ENCODE results near the gene TRAK1.

The TRAK1 gene

DNA sequence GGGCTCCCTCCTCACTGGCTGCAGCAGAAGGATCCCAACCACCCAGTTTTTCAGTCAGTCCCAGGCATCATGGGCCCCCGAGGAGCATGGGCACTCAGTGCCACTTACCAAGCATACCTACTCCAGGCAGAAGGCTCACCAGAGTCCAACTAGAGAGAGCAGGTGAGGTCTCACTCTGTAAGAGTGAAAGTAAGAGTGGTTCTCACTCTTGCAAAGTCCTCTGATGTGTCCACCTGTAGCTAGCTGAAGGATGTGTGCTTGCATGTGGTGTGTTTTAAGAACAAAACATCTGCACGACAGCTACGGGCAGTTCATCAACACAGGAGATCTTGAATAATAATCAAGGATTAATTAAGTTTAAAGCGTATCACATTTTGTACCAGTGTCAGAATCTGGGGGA, 125.1 kb downstream of the TRAK1 start:
- DNase-seq: no peak

GRCh38 chr3:42216931-42217333, 125.8 kb downstream of the TRAK1 start:
- DNase-seq: no peak

DNA sequence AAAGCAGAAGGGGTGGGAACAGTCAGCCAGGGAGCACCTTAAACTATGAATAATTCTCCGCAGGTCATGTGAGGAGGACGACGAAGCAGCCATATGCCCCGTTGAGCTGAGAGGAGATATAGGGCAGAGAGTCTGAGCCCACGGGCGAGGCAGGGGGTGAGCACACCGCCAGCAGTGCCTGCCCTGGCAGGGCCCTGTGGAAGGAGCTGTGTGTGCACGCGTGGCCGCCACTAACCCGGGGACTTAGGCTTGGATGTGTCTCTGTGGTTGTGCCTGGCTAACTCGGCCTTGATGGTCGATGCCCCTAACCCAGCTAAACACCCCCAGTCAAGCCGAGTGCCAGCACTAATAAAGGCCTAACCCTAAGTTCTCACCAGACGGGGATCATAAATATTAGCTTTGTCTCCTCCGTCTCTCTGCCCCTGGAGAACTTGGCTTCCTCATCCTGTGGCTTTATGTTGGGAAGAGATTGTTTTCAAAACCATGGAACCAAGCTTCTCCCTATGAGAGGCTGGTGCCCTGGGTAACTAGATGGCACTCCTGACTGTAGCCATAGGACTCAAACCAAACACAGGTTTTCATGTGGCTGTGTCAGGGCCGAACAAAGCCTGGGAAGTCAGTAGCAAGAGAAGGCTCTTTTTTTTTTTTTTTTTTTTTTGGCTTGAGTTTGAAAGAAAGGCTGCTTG, 129.4 kb downstream of the TRAK1 start:
- no peak for DNase-seq

- no peak for DNase-seq
Observed at GRCh38 chr3:42222942-42223693, 132.0 kb downstream of the TRAK1 start.

- no peak for DNase-seq
Observed at GRCh38 chr3:42224178-42224577, 133.0 kb downstream of the TRAK1 start.

DNA sequence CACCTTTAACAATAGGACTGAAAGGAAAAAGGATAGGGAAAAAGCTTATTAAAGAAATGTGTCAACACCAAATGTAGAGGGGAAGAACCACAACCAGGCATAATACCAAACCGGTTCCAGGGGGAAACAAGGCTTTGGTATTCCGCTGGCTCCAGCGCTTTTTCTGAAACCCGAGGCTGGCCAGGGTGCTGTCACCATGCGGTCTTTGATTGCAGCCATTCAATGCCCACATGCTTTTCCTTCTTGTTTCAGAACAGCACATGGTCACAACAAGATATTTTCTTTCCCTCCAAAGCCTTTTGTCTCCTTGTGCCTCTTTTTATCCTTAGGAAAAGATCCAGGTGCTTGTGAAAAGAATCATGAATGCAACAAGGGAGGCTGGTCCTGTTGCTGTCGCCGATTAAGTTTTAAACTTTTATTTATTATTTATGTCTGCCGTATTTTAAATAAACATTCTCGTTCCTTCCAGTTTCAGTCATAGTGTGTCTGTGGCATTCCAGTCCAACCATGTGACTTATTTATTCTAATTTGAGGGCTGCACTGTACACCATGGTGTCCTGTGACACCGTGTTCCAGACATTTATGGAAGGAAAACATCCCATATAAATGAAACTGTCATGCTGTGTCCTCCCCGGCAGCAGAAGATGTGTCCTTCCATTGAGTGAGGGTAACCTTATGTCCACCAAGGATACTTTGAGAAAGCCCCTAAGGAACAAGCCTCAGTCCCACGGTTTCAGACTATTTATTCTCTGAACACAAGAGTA, 133.7 kb downstream of the TRAK1 start:
- no peak for DNase-seq

DNA sequence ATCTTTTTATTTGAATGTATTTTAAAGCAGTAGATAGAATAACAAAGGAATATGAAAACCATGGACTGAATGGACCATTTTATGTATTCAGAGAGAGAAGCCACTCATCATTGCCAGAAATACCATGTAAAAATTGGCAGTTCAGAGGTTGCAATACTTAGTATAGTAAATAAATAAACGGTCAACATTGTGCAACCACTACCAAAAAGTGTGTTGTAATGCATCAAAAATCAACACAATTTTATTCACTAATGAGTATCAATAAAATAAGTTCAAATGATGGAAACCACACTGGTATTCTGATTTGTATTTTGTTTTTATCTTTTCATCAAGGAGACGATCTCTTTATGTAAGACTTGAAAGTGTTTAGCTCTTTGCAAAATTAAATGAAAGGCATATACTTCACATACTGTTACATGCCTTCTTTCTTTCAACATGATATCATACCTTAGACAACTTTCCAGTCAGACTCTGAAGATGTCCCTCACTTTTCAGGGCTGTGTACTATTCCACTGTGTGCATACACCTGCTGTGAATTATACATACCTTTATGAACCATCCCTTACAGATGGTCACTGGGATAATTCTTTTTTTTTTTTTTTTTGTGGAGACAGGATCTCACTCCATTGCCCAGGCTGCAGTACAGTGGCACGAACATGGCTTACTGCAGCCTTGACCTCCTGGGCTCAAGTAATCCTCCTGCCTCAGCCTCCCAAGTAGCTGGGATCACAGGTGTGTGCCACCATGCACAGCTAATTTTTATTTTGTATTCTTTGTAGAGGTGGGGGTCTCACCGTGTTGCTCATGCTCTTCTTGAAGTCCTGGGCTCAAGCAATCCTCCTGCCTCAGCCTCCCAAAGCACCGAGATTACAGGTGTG, 134.6 kb downstream of the TRAK1 start:
- no peak for DNase-seq

- DNase-seq: no peak
Observed at GRCh38 chr3:42226470-42227425, 135.6 kb downstream of the TRAK1 start.

GRCh38 chr3:42228796-42229195, 137.6 kb downstream of the TRAK1 start:
- no peak for DNase-seq

GRCh38 chr3:42229266-42229941, 138.2 kb downstream of the TRAK1 start:
- DNase-seq: no peak

DNA sequence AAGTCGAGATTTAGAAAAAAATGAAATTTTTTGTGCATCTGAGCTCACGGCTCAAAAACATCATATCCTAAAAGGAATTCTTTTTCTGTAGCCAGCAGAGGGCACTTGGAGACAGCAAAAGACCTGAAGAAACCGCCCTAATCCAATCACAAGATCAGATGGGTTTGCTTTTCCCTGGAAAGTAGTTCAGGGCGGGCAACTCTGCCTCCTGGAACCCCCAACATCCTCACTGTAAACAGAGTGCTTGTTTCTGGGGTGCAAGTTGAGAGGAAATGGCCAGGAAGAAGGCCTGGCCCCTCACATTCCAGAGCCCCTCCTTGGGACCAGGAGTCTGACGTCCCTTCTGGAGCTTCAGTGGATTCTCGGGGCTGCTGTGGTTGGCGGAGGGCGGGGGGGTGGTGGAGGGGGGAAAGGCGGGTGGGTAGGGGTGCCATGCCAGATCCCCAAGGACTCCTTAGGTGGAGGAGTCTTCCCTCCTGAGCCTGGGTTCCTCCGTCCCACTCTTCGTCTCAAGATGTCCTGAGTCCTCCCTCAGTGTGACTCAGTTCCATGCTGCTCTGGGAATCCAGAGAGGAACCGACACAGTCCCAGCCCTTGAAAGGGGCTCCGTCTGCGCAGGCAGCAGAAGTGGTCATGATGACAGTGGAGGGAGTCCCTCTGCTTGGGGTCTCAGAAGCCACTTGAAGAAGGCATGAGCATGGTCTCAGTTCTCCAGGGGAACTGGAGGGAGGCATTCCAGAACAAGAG, 139.0 kb downstream of the TRAK1 start:
- DNase-seq: peak; percentile 24

DNA sequence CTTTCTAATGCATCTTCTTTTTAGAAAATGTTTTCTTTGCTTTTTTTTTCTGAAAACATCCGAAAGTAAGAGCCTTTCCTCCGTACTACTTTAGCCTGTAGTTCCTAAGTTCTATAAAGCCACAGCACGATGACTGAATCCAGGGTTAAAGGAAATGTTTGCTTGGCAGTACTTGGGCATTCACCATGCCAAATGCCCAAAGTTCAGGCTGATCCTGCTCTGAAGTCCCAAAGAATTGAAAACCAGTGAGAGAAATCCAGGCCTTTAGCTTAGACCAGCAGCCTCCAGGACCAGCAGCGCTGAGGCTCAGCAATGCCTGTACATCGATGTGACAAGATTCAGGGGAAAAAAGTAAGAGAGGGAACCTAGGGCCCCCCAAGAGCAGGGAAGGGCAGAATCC, 139.7 kb downstream of the TRAK1 start:
- no peak for DNase-seq

- DNase-seq: no peak
Observed at GRCh38 chr3:42235532-42235931, 144.4 kb downstream of the TRAK1 start.

DNA sequence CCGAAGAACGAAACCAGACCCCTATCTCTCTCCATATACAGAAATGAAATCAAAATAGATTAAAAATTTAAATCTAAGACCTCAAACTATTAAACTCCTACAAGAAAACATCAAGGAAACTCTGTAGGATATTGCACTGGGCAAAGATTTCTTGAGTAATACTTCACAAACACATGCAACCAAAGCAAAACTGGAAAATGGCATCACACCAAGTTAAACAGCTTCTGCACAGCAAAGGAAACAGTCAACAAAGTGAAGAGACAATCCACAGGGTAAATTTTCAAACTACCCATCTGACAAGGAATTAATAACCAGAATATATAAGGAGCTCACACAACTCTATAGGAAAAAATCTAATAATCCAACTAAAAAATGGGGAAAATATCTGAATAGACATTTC, 145.5 kb downstream of the TRAK1 start:
- no peak for DNase-seq

DNA sequence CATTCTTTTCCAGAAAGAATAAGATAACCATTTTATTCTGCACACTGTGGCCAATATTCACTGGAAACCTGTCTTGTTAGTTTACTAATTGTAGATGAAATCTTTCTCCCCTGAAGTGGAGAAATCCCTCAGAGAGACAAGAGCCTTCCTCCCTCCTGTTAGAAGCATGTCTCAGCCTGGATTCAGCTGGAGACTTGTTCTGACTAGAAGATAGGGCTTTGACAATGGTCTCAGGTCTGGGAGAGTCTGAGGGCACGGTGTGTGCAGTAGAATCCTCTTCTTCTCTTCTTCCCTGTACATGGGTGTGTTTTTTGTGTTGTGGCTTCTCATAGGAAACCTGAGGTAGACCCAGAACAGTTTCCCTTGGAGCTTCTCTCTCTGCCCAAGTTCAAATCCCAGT, 154.9 kb downstream of the TRAK1 start:
- no peak for DNase-seq

- peak; percentile 18 for DNase-seq
Observed at GRCh38 chr3:42247576-42248027, 156.4 kb downstream of the TRAK1 start.

- no peak for DNase-seq
Observed at GRCh38 chr3:42250761-42251160, 159.6 kb downstream of the TRAK1 start.

GRCh38 chr3:42254566-42254965, 163.4 kb downstream of the TRAK1 start:
- no peak for DNase-seq

GRCh38 chr3:42256135-42256819, 165.1 kb downstream of the TRAK1 start:
- DNase-seq: no peak

DNA sequence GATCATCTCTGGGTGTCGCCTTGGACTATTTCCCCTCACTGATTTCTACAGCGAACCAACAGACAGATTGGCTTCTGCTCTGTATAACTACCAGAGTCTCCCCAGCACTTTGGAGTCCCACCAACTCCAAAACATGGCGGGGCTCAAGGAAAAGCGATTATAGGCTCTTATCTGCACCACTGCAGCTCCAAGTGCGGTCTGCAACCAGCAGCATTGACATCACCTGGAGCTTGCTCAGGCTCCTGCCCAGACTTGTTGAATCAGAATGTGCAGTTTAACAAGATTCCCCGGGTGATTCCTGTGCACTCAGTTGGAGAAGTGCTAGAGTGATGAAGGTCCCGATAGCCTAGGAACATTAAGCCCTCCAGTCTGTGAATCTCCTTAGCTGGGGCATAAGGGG, 165.8 kb downstream of the TRAK1 start:
- no peak for DNase-seq
